Measurements from ENCODE around the gene NOTCH3. TPM values are rescaled to one million over a fixed set of nuclear protein-coding genes. Genes with fewer than 3 reads are reported as not detected.

The NOTCH3 gene
- total RNA-seq, 1 experiment from 2014 or later = 164 TPM

GRCh38 chr19:15126131-15126910 is 74.5 kb downstream of the NOTCH3 start:
- no peak overlapping the region for H3K14ac ChIP-seq (ENCODE audit: insufficient read depth, low read length)
- H4K5ac ChIP-seq (ENCODE audit: insufficient read length, low read depth, low read length) = no peak overlapping the region
- peaks cover 3% of the 10 kb centered on the region for H3K27me3 Mint-ChIP-seq (ENCODE audit: low read depth)
- no peak overlapping the region for H2BK120ac ChIP-seq (ENCODE audit: low read depth, low read length, poor library complexity, severe bottlenecking)
- no peak overlapping the region for H2BK12ac ChIP-seq (ENCODE audit: insufficient read length, low read depth, low read length)
- H2AK5ac ChIP-seq (ENCODE audit: insufficient read length, low read length) = no peak overlapping the region
- no peak overlapping the region for H4K8ac ChIP-seq (replicated peaks; ENCODE audit: insufficient read length, low read depth, low read length)
- H4K91ac ChIP-seq (ENCODE audit: insufficient read length, low read depth, low read length) = no peak overlapping the region
- no peak overlapping the region for H3K18ac ChIP-seq (ENCODE audit: insufficient read length, low read depth, low read length)
- no peak overlapping the region for H2AFZ ChIP-seq (ENCODE audit: low read length)
- no peak overlapping the region for H3T11ph ChIP-seq (ENCODE audit: low read length)
- no peaks in the 10 kb centered on the region; a peak in 2 of 5 replicates for H3K9me3 Mint-ChIP-seq
- H3K9me3 ChIP-seq (ENCODE audit: control insufficient read depth, low read depth, low read length) = no peaks in the 10 kb centered on the region
- H3K4me3 Mint-ChIP-seq = peak overlapping the region in 1 of 2 experiments; percentile 17; a peak in 1 of 5 replicates
- H3K79me2 ChIP-seq (ENCODE audit: insufficient read depth, low read length) = no peaks in the 10 kb centered on the region; the same call in 1 of the 2 replicates
- peaks cover 9 to 22% (median 16%) of the 10 kb centered on the region in 3 experiments; a peak in 6 of 7 replicates for H3K36me3 Mint-ChIP-seq (ENCODE audit: insufficient read depth in 1 of 3, low read depth in 3 of 3)
- no CpG with 5 or more reads among the region's 2 CpGs for WGBS (ENCODE audit: extremely low coverage, insufficient read length, low lambda C conversion rate)
- H3K23ac ChIP-seq (ENCODE audit: insufficient read length, low read depth, low read length) = no peak overlapping the region
- no peak overlapping the region for H2BK20ac ChIP-seq (ENCODE audit: low read depth, low read length, poor library complexity, severe bottlenecking)
- peaks cover 3% of the 10 kb centered on the region for H3K79me1 ChIP-seq (ENCODE audit: insufficient read depth, low read depth, low read length, poor library complexity, severe bottlenecking)
- no peak overlapping the region for H3K4ac ChIP-seq (ENCODE audit: low read depth, low read length)
- no peak overlapping the region for H3K56ac ChIP-seq (ENCODE audit: insufficient read length, low read depth, low read length)
- no peak for TF ChIP-seq CTCF (conservative IDR thresholded peaks at IDR 0.05)
- no peak for DNase-seq
- no peak overlapping the region for H3K9ac ChIP-seq (ENCODE audit: extremely low read depth, insufficient read length, low read length)
- peaks cover 7% of the 10 kb centered on the region for H3K23me2 ChIP-seq (ENCODE audit: insufficient read length, low read depth, low read length, poor library complexity, severe bottlenecking)
- H3K4me1 Mint-ChIP-seq = peaks cover 11 to 13% of the 10 kb centered on the region in 2 experiments
- H4K20me1 ChIP-seq (ENCODE audit: control insufficient read depth, insufficient read depth, insufficient read length) = no peaks in the 10 kb centered on the region
- H2BK5ac ChIP-seq (ENCODE audit: insufficient read length, low read length) = no peak overlapping the region
- no peak overlapping the region for H3K27ac Mint-ChIP-seq
- H3K27me3 ChIP-seq (ENCODE audit: insufficient read depth, low read length) = no peaks in the 10 kb centered on the region
- no peak overlapping the region for H3K27ac ChIP-seq (ENCODE audit: insufficient read length, low read depth, low read length)
- no peaks in the 10 kb centered on the region for H3K4me1 ChIP-seq (ENCODE audit: insufficient read depth, low read length)
- H3K4me2 ChIP-seq (ENCODE audit: insufficient read depth, insufficient read length, low read length) = no peak overlapping the region
- no peak overlapping the region for H2BK15ac ChIP-seq (ENCODE audit: low read depth, low read length)

Data from H9 (cell line).